Activated T-cell treated with anti-CD3 and anti-CD28 coated beads for 1 hour (primary cell): ENCODE measurements around the gene GGCT.

Experiments
- DNase-seq: peaks from one replicate; pipeline ENCODE4 v3.0.0-alpha.2; 2020; ENCODE audit warnings: low read depth

Gene GGCT

GRCh38 chr7:30462179-30462578 lies 42.5 kb downstream of the GGCT start:
- DNase-seq: no peak

- no peak for DNase-seq
Measured at GRCh38 chr7:30460246-30460633, 44.4 kb downstream of the GGCT start.

- no peak for DNase-seq
Measured at GRCh38 chr7:30459591-30460245, 44.9 kb downstream of the GGCT start.

- no peak for DNase-seq
Measured at GRCh38 chr7:30458311-30458710, 46.3 kb downstream of the GGCT start.

- no peak for DNase-seq
Measured at GRCh38 chr7:30453921-30454320, 50.7 kb downstream of the GGCT start.

GRCh38 chr7:30453016-30453415 lies 51.6 kb downstream of the GGCT start:
- no peak for DNase-seq

- DNase-seq: no peak
Measured at GRCh38 chr7:30452280-30452930, 52.2 kb downstream of the GGCT start.

GRCh38 chr7:30451539-30452279 lies 52.9 kb downstream of the GGCT start:
- no peak for DNase-seq

- no peak for DNase-seq
Measured at GRCh38 chr7:30450983-30451497, 53.6 kb downstream of the GGCT start.

- DNase-seq: no peak
Measured at GRCh38 chr7:30450240-30450982, 54.2 kb downstream of the GGCT start.

- no peak for DNase-seq
Measured at GRCh38 chr7:30448461-30449189, 56.0 kb downstream of the GGCT start.

GRCh38 chr7:30447466-30447865 lies 57.2 kb downstream of the GGCT start:
- no peak for DNase-seq
